HG02943 (cell line): Measurements from ENCODE around the gene ZNF70.

Source experiments
- ATAC-seq: cut with Tn5 transposase; IDR thresholded peaks from one replicate; pipeline ENCODE4 v1.9.1; 2021; ENCODE audit warnings: mild to moderate bottlenecking, low read depth, moderate library complexity; ENCODE audit not compliant: unreplicated experiment

ZNF70 gene

DNA sequence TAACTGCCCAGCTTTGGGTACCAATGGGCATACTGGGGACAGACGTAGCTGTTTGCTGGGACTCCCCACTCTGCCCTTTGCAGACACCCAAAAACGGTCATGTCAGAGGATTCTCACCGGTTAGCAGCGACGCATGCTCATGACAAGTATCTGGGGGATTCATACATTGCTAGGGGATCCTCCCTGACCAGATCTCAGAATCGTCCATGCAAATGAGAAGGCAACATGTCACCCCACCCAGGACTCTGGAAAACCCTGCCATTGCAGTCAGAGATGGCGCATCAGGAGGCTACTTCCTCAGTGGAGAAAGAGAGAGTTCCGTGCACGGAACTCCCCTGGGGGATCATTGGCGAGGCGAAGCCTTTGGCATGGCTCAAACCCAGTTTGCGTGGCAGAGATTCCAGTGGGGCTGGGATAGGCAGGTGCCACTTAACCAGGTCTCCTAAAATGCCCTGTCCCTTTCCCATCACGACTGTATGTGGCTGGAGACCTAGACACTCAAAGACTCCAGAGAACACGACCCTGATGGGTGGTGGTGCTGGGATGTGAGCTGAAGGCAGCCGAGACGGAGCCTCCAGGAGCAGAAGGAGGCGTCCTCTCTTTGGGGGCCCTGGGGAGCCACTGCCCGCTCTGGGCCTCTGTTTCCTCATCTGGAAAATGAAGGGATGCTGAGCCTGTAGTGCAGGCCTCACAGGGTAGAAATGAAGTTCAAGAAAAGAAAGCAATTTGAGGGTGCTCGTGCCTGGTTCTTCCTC, 55.2 kb downstream of the ZNF70 start:
- no peak for ATAC-seq

DNA sequence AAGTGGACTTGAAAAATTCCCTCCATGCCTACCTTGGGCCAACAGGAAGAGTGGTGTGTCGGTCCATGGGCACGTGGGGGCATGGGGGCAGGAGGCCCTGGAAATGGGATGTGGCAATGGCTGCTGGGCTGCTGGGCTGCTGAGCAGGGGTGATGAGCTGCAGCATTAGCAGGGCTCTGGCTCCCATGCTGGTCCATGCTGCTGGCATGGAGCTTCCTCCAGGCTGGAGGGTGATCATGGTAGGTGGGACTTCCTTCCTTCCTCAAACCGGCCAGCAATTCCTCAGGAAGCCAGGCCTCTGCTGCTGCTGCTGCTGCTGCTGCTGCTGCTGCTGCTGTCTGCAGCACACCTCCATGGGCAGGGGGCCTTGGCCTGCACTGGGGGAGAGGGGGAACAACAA, 55.8 kb downstream of the ZNF70 start:
- ATAC-seq: no peak

DNA sequence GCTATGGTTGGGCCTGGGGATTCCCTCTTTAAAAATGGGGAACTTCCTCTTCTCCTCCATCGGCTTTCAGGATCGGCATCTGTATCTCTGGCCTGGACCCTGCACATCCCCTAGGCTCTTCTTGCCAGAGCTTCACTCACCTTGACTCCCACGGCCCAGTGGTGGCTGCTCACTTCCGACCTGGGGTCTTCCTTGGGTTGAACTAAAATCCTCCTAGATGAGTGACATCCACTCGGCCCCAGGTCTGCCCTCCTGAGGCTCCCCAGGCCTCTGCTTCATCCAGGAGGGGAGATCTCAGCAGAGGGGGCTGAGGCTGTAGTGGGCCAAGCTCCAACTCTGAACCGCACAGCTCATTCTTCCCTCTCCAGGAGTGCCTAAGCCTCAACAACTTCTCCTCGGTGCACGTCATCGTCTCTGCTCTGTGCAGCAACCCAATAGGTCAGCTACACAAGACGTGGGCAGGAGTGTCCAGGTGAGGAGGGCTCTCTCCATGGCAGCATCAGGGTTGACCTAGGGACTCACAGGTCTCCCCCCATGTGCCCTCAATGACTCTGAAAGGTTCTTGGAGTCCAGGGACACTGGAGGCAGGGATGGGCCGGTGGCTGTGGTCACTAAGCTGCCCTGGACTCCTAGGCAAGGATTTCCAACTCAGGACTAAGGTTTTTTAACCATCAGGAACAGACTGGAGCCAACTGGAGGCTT, 56.8 kb downstream of the ZNF70 start:
- no peak for ATAC-seq

DNA sequence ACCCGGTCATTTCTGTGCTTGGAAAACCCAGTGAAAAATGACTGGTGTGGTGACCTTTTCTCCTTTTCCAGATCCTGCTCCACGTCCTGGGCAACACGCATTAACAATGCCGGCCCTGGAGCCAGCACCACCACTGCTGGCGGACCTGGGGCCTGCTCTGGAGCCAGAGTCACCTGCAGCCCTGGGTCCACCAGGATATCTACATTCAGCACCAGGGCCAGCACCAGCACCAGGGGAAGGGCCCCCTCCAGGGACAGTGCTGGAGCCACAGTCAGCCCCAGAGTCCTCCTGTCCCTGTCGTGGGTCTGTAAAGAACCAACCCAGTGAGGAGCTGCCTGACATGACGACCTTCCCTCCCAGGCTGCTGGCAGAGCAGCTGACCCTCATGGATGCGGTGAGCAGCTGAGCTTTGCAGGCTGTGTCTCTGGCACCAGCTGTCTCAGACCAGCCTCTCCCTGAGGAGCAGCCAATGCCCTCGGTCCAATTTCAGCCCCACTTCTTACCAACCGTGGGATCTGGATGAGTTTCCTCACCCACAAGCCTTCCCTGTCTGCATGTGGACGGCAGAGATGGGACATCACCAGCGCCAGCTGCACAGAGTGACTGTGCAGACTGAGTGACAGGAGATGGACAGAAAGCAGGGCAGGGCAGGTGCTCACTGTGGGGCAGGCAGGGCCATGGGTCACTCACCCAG, 58.2 kb downstream of the ZNF70 start:
- ATAC-seq: no peak

DNA sequence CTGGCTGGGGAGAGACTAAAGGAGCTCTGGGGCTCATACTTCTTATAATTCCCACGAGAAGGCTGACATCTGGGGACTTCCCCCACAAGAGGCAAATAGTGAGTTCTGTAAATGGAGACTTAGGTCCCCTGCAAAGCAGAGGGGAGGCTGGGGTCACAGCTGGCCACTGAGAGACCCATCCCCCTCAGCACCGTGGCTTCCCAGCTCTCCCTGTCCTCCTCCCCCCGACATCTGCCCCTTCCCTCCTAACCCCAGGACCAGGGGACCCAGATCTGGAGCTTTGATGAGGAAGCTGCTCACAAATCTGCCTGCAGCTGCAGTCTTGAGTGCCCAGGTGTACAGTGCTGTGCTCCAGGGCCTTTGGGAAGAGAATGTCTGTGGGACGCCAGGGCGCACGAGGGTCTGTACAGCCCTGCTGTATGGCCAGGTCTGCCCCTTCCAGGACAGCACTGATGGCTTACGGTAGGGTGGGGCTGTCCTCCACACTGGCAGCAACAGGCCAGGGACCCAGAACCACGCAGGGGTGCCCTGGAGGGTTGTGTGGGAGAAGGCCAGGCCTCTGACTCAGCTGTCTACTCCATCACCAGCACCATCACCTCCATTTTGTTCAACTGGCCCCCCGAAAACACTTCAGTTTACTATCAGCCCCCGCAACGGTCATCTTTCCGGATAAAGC, 59.0 kb downstream of the ZNF70 start:
- ATAC-seq: no peak

DNA sequence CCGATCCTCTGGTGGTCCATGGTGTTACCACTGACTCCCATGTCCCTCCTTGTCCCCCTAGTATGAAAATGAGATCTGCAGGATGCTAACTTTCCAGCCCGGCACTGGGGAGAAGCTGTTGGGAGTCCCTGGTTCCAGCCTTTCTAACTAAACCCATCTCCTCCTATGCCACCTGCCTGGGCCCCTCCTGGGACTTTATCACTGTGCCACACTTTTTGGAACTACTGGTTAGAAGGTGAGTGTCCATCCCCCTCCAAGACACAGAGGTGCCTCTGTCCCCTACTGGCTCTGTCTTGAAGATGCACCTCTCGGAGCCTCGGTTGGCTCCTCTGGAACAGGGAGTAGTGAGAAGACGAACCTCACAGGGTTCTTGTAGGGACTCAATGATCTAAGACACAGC, 60.2 kb downstream of the ZNF70 start, which contains the start of gene RGL4:
Gene RGL4, plus strand, starts transcription at position 301 of the 400 bp plus-strand sequence. CDS start 1,018 bp downstream, outside the sequence.
- ATAC-seq: no peak

DNA sequence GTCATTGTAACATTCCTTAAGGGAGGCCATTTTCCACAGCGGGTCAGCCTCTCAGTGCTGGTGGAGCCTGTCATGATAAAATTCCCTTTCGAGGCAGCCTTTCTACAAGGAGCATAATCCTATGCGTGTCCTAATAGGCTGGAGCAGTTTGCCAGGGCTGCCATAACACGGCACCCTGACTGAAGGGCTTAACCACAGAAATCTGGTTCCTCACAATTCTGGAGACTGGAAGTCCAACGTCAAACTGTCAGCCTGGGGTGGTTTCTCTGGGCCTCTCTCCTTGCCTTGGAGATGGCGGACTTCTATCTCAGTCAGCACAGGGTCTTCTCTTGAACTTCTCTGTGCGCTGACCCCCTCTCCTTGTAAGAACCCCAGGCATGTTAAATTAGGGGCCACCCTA, 61.5 kb downstream of the ZNF70 start:
- ATAC-seq: no peak
